GM12892 (cell line): Measurements from ENCODE around the gene SH3D19.

ENCODE experiments used
- POLR2AphosphoS5 ChIP-seq: IDR thresholded peaks from 2 replicates; pipeline ENCODE4 v1.6.1; 2011; ENCODE audit warnings: low read depth, low read length, control low read depth
- TAF1 ChIP-seq: IDR thresholded peaks from 2 replicates; pipeline ENCODE4 v1.6.1; 2011; ENCODE audit warnings: low read depth, mild to moderate bottlenecking, control low read depth, low read length, borderline replicate concordance

DNA sequence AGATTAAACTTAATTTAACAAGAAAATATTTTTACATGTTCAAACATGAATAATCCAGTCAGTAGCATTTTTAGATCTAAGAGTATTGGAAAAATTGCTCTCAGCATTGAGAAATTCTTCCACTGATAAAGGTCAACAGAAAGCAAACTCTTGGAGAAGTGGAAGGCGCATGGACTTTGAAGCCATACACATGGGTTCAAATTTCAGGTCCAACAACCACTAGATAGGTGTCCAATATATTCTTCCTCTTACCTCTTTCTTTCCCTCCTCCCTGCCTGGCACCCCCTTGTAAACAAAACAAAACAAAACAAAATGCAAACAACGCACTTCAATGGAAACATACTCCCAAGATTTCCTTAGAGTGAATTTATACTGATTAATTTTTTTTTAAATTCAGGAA is 76.9 kb downstream of the SH3D19 start:
- no peak for TF ChIP-seq TAF1
- TF ChIP-seq POLR2AphosphoS5, result no peak
